DOHH2 (cell line): ENCODE measurements around the gene GPX7.

Experiments
- EZH2phosphoT487 ChIP-seq: fragments of 200-600 bp; sonication (generic); IDR thresholded peaks from 2 replicates; pipeline ENCODE4 v1.6.1; 2017; ENCODE audit warnings: borderline replicate concordance, mild to moderate bottlenecking, antibody characterized with exemption, low read length, moderate library complexity, mixed read lengths
- TF ChIP-seq, protein P1 (sequence below): fragments of 200-600 bp; sonication (generic); IDR thresholded peaks from one replicate; pipeline ENCODE4 v1.5.1; 2014; ENCODE audit warnings: antibody characterized with exemption, mild to moderate bottlenecking, low read depth, low read length; ENCODE audit not compliant: poor library complexity, severe bottlenecking

GRCh38 chr1:52651904-52652303 lies 49.7 kb downstream of the GPX7 start:
- TF ChIP-seq, protein P1, sequence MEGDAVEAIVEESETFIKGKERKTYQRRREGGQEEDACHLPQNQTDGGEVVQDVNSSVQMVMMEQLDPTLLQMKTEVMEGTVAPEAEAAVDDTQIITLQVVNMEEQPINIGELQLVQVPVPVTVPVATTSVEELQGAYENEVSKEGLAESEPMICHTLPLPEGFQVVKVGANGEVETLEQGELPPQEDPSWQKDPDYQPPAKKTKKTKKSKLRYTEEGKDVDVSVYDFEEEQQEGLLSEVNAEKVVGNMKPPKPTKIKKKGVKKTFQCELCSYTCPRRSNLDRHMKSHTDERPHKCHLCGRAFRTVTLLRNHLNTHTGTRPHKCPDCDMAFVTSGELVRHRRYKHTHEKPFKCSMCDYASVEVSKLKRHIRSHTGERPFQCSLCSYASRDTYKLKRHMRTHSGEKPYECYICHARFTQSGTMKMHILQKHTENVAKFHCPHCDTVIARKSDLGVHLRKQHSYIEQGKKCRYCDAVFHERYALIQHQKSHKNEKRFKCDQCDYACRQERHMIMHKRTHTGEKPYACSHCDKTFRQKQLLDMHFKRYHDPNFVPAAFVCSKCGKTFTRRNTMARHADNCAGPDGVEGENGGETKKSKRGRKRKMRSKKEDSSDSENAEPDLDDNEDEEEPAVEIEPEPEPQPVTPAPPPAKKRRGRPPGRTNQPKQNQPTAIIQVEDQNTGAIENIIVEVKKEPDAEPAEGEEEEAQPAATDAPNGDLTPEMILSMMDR, result no peak
- no peak for TF ChIP-seq EZH2phosphoT487
